Stomach (tissue), 9 donors: ENCODE measurements around the gene KHDC4. TPM values are rescaled to one million over a fixed set of nuclear protein-coding genes. Genes with fewer than 3 reads are reported as not detected.
A peak's percentile ranks its signal among the peaks of the same experiment; 100 is the strongest.

ENCODE experiments used
- DNase-seq, 2 donors: peaks; one replicate each; pipeline versions ENCODE4 v3.0.0 to v3.0.0-alpha.2; 2013 to 2019
- H3K27ac ChIP-seq, 5 donors: fragments of 200-600 bp in 4 of 5; sonication (generic) in 4 of 5; one replicate each; pipeline ENCODE4 v1.5.1; 2013 to 2019; ENCODE audit warnings: mild to moderate bottlenecking in 1 of 5, moderate library complexity in 1 of 5
- H3K27me3 ChIP-seq, 3 donors: fragments of 200-600 bp; sonication (generic); one replicate each; pipeline ENCODE4 v1.5.1; 2017 to 2019; ENCODE audit warnings: mixed run types in 1 of 3
- H3K36me3 ChIP-seq, 4 donors: fragments of 200-600 bp; sonication (generic); 1 replicate in 3 of 4; 2 replicates in 1 of 4; pipeline ENCODE4 v1.5.1; 2016 to 2019
- H3K4me1 ChIP-seq, 4 donors: fragments of 200-600 bp; sonication (generic); one replicate each; pipeline ENCODE4 v1.5.1; 2016 to 2019
- H3K4me3 ChIP-seq, 4 donors: fragments of 200-600 bp; sonication (generic) in 3 of 4; one replicate each; pipeline ENCODE4 v1.5.1; 2016 to 2019; ENCODE audit warnings: mild to moderate bottlenecking in 1 of 4
- H3K9me3 ChIP-seq, 4 donors: fragments of 200-600 bp; sonication (generic); one replicate each; pipeline ENCODE4 v1.5.1; 2016 to 2019
- CTCF ChIP-seq, 7 experiments: fragments of 450-650 bp in 4 of 7; fragments of 200-600 bp in 3 of 7; sonication (generic) in 3 of 7; IDR thresholded peaks; one replicate each; pipeline ENCODE4 v1.5.1; 2016 to 2019; ENCODE audit warnings: antibody characterized with exemption in 7 of 7, control low read depth in 2 of 7, mild to moderate bottlenecking in 1 of 7
- EP300 ChIP-seq: sonication (generic); formaldehyde crosslinking; IDR thresholded peaks from one replicate; pipeline ENCODE4 v1.6.1; 2017; ENCODE audit warnings: antibody characterized with exemption
- POLR2A ChIP-seq, 4 donors: fragments of 450-650 bp; IDR thresholded peaks; one replicate each; pipeline ENCODE4 v1.6.1; 2016; ENCODE audit warnings: antibody characterized with exemption in 4 of 4, control low read depth in 2 of 4, mild to moderate bottlenecking in 1 of 4, moderate library complexity in 1 of 4
- POLR2AphosphoS5 ChIP-seq, 3 donors: sonication (generic); formaldehyde crosslinking; IDR thresholded peaks; one replicate each; pipeline ENCODE4 v1.6.1; 2016; ENCODE audit warnings: antibody characterized with exemption in 3 of 3
- WGBS, 5 donors: extraction: QIAGEN DNeasy Blood & Tissue Kit in 3 of 5; methylation state at CpG; one replicate each; pipeline versions ENCODE4 v1.1.5 to v1.1.7; 2013 to 2018; 5-methylcytosine and 5-hydroxymethylcytosine counted together
- intact Hi-C: fragments of 100-400 bp; cut with DNase I; formaldehyde crosslinking; loops from one replicate; pipeline ENCODE4 v1.15.1; 2023; ENCODE audit warnings: low total_unique reads
- polyA plus RNA-seq, 3 donors: library from polyadenylated mRNA; stranded (reverse); fragments of 200-250 nt; gene quantifications; one replicate each; pipeline ENCODE4 v1.2.3, GENCODE V29; 2013
- total RNA-seq, 5 donors: library from RNA; depleted of rRNA; stranded (reverse); fragments of >200 nt; gene quantifications; one replicate each; pipeline versions ENCODE4 v1.1.0 to v1.2.3, GENCODE V29; 2014 to 2016
- donor health status: healthy with polysubstance abuse.
- donor health status: Bipolar disorder and iron deficiency.
- donor health status: healthy.

The KHDC4 gene
- total and polyA plus RNA-seq, 8 donors: 4.9 to 126 (median 57.5) TPM

- Histone ChIP-seq H3K4me3 (no peak overlapping the region), H3K9me3 (no peaks in the 10 kb centered on the region), H3K27me3 (no peaks in the 10 kb centered on the region), H3K27ac (peak overlapping the region; percentile 76 to 89 (median 85)), H3K4me1 (peaks cover 33 to 77% (median 53%) of the 10 kb centered on the region in 4 donors), H3K36me3 (no peaks in the 10 kb centered on the region)
- WGBS, 5 donors: 22 to 49% (median 38%) methylated on average over 4 of the region's 4 CpGs
- intact Hi-C loops: loop anchor here (5.0 kb wide), 1 partner anchor 52 kb away; no protein-coding TSS in a partner anchor
- DNase-seq: peak; percentile 60 to 86
- TF ChIP-seq POLR2AphosphoS5 (IDR thresholded peaks at IDR 0.05) (peak in 2 of 3 donors; percentile 45 to 77), CTCF (IDR thresholded peaks at IDR 0.05) (no peak)
These were observed 6.3 kb upstream of the KHDC4 start for GRCh38 chr1:155940482-155940992.

- Histone ChIP-seq H3K9me3 (no peaks in the 10 kb centered on the region), H3K4me1 (peaks cover 27 to 66% (median 50%) of the 10 kb centered on the region in 4 donors), H3K27ac (peak overlapping the region in 4 of 5 donors; percentile 13 to 88 (median 52)), H3K36me3 (peaks cover 0 to 3% (median under 1%) of the 10 kb centered on the region in 4 donors), H3K27me3 (no peaks in the 10 kb centered on the region), H3K4me3 (no peak overlapping the region)
- peak in 1 of 2 donors; percentile 88 for DNase-seq
- WGBS, 5 donors: 0% methylated on average over 1 of the region's 1 CpG
- TF ChIP-seq POLR2A (IDR thresholded peaks at IDR 0.05) (no peak), CTCF (IDR thresholded peaks at IDR 0.05) (peak in 5 of 7 experiments; percentile 44 to 78 (median 48)), EP300 (no peak), POLR2AphosphoS5 (IDR thresholded peaks at IDR 0.05) (peak in 1 of 3 donors; percentile 67)
- intact Hi-C loops: no loop called here
These were observed 4.0 kb upstream of the KHDC4 start for GRCh38 chr1:155938220-155938627.

GRCh38 chr1:155934936-155935590 is 850 bp upstream of the KHDC4 start:
- 75 to 82% (median 78%) methylated on average over 24 of the region's 24 CpGs for WGBS, 5 donors
- intact Hi-C loops: no loop called here

More at GRCh38 chr1:155934936-155935590, 850 bp upstream of the KHDC4 start:
- no peak for TF ChIP-seq POLR2AphosphoS5 (IDR thresholded peaks at IDR 0.05)
- TF ChIP-seq POLR2A (IDR thresholded peaks at IDR 0.05): no peak
- no peak for TF ChIP-seq CTCF (IDR thresholded peaks at IDR 0.05)
- no peak for TF ChIP-seq EP300
- no peak for DNase-seq
- Histone ChIP-seq H3K36me3 (peaks cover 6 to 34% (median 31%) of the 10 kb centered on the region in 4 donors), H3K9me3 (no peaks in the 10 kb centered on the region), H3K4me3 (peak overlapping the region; percentile 74 to 92 (median 84)), H3K4me1 (peaks cover 40 to 66% (median 54%) of the 10 kb centered on the region in 4 donors), H3K27me3 (no peaks in the 10 kb centered on the region), H3K27ac (peak overlapping the region; percentile 84 to 97 (median 96))
